Common myeloid progenitor, CD34-positive (primary cell): Measurements from ENCODE around the gene CLIC3.
A peak's percentile ranks its signal among the peaks of the same experiment; 100 is the strongest.
"Not testable (repeated sequence)": the region's sequence is repeated elsewhere in the genome, so short reads cannot be mapped to it uniquely, and the experiment has no call there.

Experiments
- CTCF ChIA-PET: fragments of 350-600 bp; sonication (Branson Sonifier 250); formaldehyde crosslinking; loops from one replicate; lab custom pipeline; 2021; ENCODE audit warnings: antibody characterized with exemption; lab: Charles Lee
- POLR2A ChIA-PET: fragments of 350-600 bp; sonication (Branson Sonifier 250); formaldehyde crosslinking; loops from one replicate; lab custom pipeline; 2021; ENCODE audit warnings: antibody characterized with exemption; lab: Charles Lee
- DNase-seq, 3 donors: peaks; one replicate each; pipeline versions ENCODE4 v3.0.0 to v3.0.0-alpha.2; 2013
- H3K27ac ChIP-seq, 2 experiments: 1 replicate in 1 of 2; 2 replicates in 1 of 2; pipeline ENCODE4 v1.7.0; 2013; ENCODE audit warnings: inconsistent platforms in 2 of 2, low read length in 2 of 2, mild to moderate bottlenecking in 2 of 2, low read depth in 1 of 2, moderate library complexity in 1 of 2; ENCODE audit not compliant: severe bottlenecking in 2 of 2, insufficient read depth in 1 of 2, poor library complexity in 1 of 2
- H3K27me3 ChIP-seq, 5 experiments: replicated peaks in 2 of 5; 1 replicate in 3 of 5; 2 replicates in 2 of 5; pipeline versions ENCODE4 v1.6.1 to v1.7.0; 2013; ENCODE audit warnings: low read length in 4 of 5, mild to moderate bottlenecking in 2 of 5, moderate library complexity in 2 of 5, inconsistent platforms in 1 of 5; ENCODE audit not compliant: insufficient read depth in 5 of 5, control insufficient read depth in 4 of 5
- H3K36me3 ChIP-seq, 4 experiments: 1 replicate in 2 of 4; 2 replicates in 2 of 4; pipeline versions ENCODE4 v1.6.1 to v1.7.0; 2013; ENCODE audit warnings: low read length in 3 of 4, control low read depth in 1 of 4, mild to moderate bottlenecking in 1 of 4; ENCODE audit not compliant: control insufficient read depth in 4 of 4, insufficient read depth in 4 of 4
- H3K4me1 ChIP-seq, 4 experiments: 1 replicate in 3 of 4; 2 replicates in 1 of 4; pipeline versions ENCODE4 v1.6.1 to v1.7.1; 2013; ENCODE audit warnings: low read length in 3 of 4, mild to moderate bottlenecking in 3 of 4, control low read depth in 1 of 4, inconsistent platforms in 1 of 4, moderate library complexity in 1 of 4; ENCODE audit not compliant: control insufficient read depth in 4 of 4, insufficient read depth in 4 of 4; ENCODE audit errors: control extremely low read depth in 1 of 4
- H3K4me3 ChIP-seq, 7 experiments: 1 replicate in 4 of 7; 2 replicates in 3 of 7; pipeline versions ENCODE4 v1.5.1 to v1.7.0; 2013; ENCODE audit warnings: mild to moderate bottlenecking in 7 of 7, low read length in 6 of 7, moderate library complexity in 6 of 7, inconsistent platforms in 2 of 7, low read depth in 2 of 7, control low read depth in 1 of 7; ENCODE audit not compliant: insufficient read depth in 4 of 7, control insufficient read depth in 1 of 7; ENCODE audit errors: extremely low read depth in 1 of 7
- H3K9me3 ChIP-seq, 5 experiments: 1 replicate in 4 of 5; 2 replicates in 1 of 5; pipeline versions ENCODE4 v1.6.1 to v1.7.1; 2013; ENCODE audit warnings: low read length in 4 of 5, mild to moderate bottlenecking in 2 of 5, inconsistent platforms in 1 of 5, low read depth in 1 of 5, moderate library complexity in 1 of 5; ENCODE audit not compliant: control insufficient read depth in 4 of 5, insufficient read depth in 2 of 5; ENCODE audit errors: control extremely low read depth in 1 of 5
- WGBS: methylation state at CpG from one replicate; pipeline ENCODE4 v1.1.5; 2013; ENCODE audit not compliant: insufficient coverage; 5-methylcytosine and 5-hydroxymethylcytosine counted together

CLIC3 gene

DNA sequence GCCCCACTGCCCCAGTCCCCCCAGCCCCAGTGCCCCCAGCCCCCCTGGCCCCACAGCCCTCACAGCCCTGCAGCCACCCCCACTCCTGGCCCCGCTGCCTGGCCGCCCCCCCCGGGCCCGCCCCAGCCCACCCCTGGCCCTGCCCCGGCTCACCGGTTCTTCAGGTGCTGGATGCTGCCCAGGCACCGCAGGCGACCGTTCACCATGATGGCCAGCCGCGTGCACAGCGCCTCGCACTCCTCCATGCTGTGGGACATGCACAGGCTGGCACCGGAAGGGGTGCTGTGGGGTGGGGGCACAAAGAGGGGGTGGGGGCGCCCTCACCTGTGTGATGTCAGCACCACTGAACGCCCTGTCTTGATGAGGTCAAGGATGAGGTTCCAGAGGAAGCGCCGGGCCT lies 12.8 kb upstream of the CLIC3 start:
- WGBS = 98% methylated on average over 8 of the region's 18 CpGs
- H3K36me3 ChIP-seq = peaks cover 0 to 54% (median 26%) of the 10 kb centered on the region in 4 experiments
- H3K9me3 ChIP-seq = no peaks in the 10 kb centered on the region
- H3K4me3 ChIP-seq = no peak overlapping the region
- ChIA-PET CTCF (no interaction called here), POLR2A (interaction anchor here (1.5 kb wide), 1 partner anchor 10 kb away, joined by 3 read pairs; no protein-coding TSS in a partner anchor)
- DNase-seq = no peak
- no peaks in the 10 kb centered on the region for H3K27me3 ChIP-seq
- peaks cover 0 to 17% (median 15%) of the 10 kb centered on the region in 4 experiments for H3K4me1 ChIP-seq
- no peak overlapping the region for H3K27ac ChIP-seq

DNA sequence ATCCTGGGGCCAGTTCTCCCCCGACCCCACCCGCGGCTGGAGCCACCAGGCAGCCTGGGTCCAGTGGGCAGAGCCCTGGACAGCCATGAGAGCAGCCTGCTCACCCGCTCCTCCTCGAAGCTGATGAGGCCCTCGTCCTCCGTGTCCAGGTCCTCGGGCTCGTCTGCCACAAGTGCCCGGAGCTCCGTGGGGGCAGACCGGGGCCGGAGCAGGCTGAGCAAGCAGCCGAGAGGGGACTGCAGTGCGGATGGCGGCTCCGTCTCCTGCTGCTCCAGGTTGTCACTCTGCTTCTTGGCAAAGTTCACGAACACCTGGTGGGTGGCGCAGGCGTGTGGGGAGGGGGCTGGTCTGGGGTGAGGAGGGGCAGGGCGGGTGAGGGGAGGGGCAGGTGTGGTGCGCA lies 11.9 kb upstream of the CLIC3 start:
- DNase-seq = no peak
- H3K27me3 ChIP-seq = no peaks in the 10 kb centered on the region
- no peaks in the 10 kb centered on the region for H3K9me3 ChIP-seq
- H3K4me1 ChIP-seq = peaks cover 0 to 17% (median 15%) of the 10 kb centered on the region in 4 experiments
- peaks cover 0 to 45% (median 20%) of the 10 kb centered on the region in 4 experiments for H3K36me3 ChIP-seq
- ChIA-PET CTCF (no interaction called here), POLR2A (interaction anchor here (1.5 kb wide), 1 partner anchor 11 kb away, joined by 3 read pairs; no protein-coding TSS in a partner anchor)
- H3K4me3 ChIP-seq = no peak overlapping the region
- H3K27ac ChIP-seq = no peak overlapping the region
- 90% methylated on average over 17 of the region's 22 CpGs for WGBS

DNA sequence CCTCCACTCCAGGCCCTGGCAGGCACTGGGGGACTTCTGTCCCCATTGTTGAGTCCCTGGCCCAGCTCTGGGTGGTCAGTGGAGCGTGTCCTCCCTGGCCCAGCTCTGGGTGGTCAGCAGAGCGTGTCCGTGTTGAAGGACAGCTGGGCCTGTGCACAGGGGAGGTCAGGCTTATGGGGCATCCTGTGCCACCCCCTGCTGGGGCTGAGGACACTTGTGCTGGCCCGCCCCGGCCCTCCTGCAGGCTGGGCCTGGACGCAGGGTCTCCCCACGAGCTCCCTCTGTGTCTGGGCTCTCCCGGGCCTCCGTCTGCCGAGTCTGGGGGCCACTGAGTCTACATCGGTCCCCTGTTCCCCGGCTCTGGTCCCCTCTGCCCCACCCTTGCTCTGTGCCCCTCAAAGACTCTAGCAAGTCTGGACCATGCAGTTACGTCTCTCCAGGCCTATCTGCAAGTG lies 11.5 kb upstream of the CLIC3 start:
- peaks cover 0 to 42% (median 17%) of the 10 kb centered on the region in 4 experiments for H3K36me3 ChIP-seq
- peaks cover 0 to 17% (median 15%) of the 10 kb centered on the region in 4 experiments for H3K4me1 ChIP-seq
- no peak overlapping the region for H3K27ac ChIP-seq
- no peak overlapping the region for H3K4me3 ChIP-seq
- POLR2A ChIA-PET = interaction anchor here (1.5 kb wide), 1 partner anchor 11 kb away, joined by 3 read pairs; no protein-coding TSS in a partner anchor
- WGBS = 96% methylated on average over 13 of the region's 13 CpGs
- DNase-seq = no peak
- no peaks in the 10 kb centered on the region for H3K27me3 ChIP-seq
- CTCF ChIA-PET = interaction anchor here (1.3 kb wide), 1 partner anchor 22 kb away, joined by 4 read pairs; no protein-coding TSS in a partner anchor
- H3K9me3 ChIP-seq = no peaks in the 10 kb centered on the region

- DNase-seq = no peak
- ChIA-PET POLR2A (interaction anchor here (0.7 to 1.3 kb wide), 2 partner anchors 11 to 14 kb away, joined by 3 read pairs; partner anchors contain the start of gene CLIC3), CTCF (interaction anchor here (1.3 to 1.7 kb wide), 2 partner anchors 23 to 28 kb away, joined by 4 to 7 read pairs; no protein-coding TSS in a partner anchor)
- Histone ChIP-seq H3K4me3 (peak overlapping the region in 1 of 7 experiments; percentile 11), H3K4me1 (peaks cover 0 to 17% (median 15%) of the 10 kb centered on the region in 4 experiments), H3K36me3 (peaks cover 0 to 37% (median 14%) of the 10 kb centered on the region in 4 experiments), H3K27ac (no peak overlapping the region), H3K27me3 (no peaks in the 10 kb centered on the region), H3K9me3 (no peaks in the 10 kb centered on the region)
- 96% methylated on average over 24 of the region's 30 CpGs for WGBS
These were observed 10.9 kb upstream of the CLIC3 start for GRCh38 chr9:137007108-137007815.

GRCh38 chr9:137006116-137007003 lies 10.0 kb upstream of the CLIC3 start:
- H3K9me3 ChIP-seq = no peaks in the 10 kb centered on the region
- H3K36me3 ChIP-seq = peaks cover 0 to 29% (median 11%) of the 10 kb centered on the region in 4 experiments
- H3K27me3 ChIP-seq = no peaks in the 10 kb centered on the region
- ChIA-PET CTCF (interaction anchor here (1.0 to 1.7 kb wide), 3 partner anchors 8 to 29 kb away, joined by 3 to 7 read pairs (median 4); no protein-coding TSS in a partner anchor), POLR2A (interaction anchor here (0.7 to 1.3 kb wide), 2 partner anchors 10 to 15 kb away, joined by 3 read pairs; partner anchors contain the start of gene CLIC3)
- H3K4me1 ChIP-seq = peaks cover 0 to 17% (median 15%) of the 10 kb centered on the region in 4 experiments
- peak overlapping the region in 2 of 7 experiments; percentile 14 to 34 for H3K4me3 ChIP-seq
- 57% methylated on average over 18 of the region's 24 CpGs for WGBS
- DNase-seq = peak; percentile 44 to 72 (median 72)
- no peak overlapping the region for H3K27ac ChIP-seq

- H3K4me3 ChIP-seq, H3K27ac ChIP-seq, H3K27me3 ChIP-seq, POLR2A ChIA-PET, DNase-seq, H3K9me3 ChIP-seq: not testable (repeated sequence)
- Histone ChIP-seq H3K36me3 (peaks cover 0 to 14% (median 6%) of the 10 kb centered on the region in 4 experiments), H3K4me1 (peaks cover 0 to 30% (median 27%) of the 10 kb centered on the region in 4 experiments)
- CTCF ChIA-PET = interaction anchor here (1.6 to 1.9 kb wide), 3 partner anchors 25 to 56 kb away, joined by 4 to 6 read pairs (median 5); no protein-coding TSS in a partner anchor
- 76% methylated on average over 7 of the region's 17 CpGs for WGBS
These were observed 7.9 kb upstream of the CLIC3 start for GRCh38 chr9:137004285-137004684.
